Ovary (tissue), 3 donors: ENCODE data around the gene ADAMTSL3.

Source experiments
- EP300 ChIP-seq: sonication (generic); formaldehyde crosslinking; IDR thresholded peaks from one replicate; pipeline ENCODE4 v1.6.1; 2017; ENCODE audit warnings: antibody characterized with exemption
- POLR2A ChIP-seq: fragments of 450-650 bp; IDR thresholded peaks from one replicate; pipeline ENCODE4 v1.6.1; 2017; ENCODE audit warnings: antibody characterized with exemption, mild to moderate bottlenecking, moderate library complexity
- TF ChIP-seq, protein P1 (sequence below), 3 donors: fragments of 450-650 bp in 2 of 3; fragments of 200-600 bp in 1 of 3; IDR thresholded peaks; one replicate each; pipeline versions ENCODE4 v1.5.1 to v1.8.0; 2016 to 2022; ENCODE audit warnings: antibody characterized with exemption in 3 of 3, mild to moderate bottlenecking in 1 of 3
- donor health status: DM: no; HTN: no; CAD: no.

GRCh38 chr15:83818591-83818990 is 164.7 kb downstream of the ADAMTSL3 start:
- TF ChIP-seq POLR2A, result no peak
- no peak for TF ChIP-seq EP300
- TF ChIP-seq, protein P1, sequence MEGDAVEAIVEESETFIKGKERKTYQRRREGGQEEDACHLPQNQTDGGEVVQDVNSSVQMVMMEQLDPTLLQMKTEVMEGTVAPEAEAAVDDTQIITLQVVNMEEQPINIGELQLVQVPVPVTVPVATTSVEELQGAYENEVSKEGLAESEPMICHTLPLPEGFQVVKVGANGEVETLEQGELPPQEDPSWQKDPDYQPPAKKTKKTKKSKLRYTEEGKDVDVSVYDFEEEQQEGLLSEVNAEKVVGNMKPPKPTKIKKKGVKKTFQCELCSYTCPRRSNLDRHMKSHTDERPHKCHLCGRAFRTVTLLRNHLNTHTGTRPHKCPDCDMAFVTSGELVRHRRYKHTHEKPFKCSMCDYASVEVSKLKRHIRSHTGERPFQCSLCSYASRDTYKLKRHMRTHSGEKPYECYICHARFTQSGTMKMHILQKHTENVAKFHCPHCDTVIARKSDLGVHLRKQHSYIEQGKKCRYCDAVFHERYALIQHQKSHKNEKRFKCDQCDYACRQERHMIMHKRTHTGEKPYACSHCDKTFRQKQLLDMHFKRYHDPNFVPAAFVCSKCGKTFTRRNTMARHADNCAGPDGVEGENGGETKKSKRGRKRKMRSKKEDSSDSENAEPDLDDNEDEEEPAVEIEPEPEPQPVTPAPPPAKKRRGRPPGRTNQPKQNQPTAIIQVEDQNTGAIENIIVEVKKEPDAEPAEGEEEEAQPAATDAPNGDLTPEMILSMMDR (IDR thresholded peaks at IDR 0.05), result no peak
